ENCODE data around the gene LONP2.

DNA sequence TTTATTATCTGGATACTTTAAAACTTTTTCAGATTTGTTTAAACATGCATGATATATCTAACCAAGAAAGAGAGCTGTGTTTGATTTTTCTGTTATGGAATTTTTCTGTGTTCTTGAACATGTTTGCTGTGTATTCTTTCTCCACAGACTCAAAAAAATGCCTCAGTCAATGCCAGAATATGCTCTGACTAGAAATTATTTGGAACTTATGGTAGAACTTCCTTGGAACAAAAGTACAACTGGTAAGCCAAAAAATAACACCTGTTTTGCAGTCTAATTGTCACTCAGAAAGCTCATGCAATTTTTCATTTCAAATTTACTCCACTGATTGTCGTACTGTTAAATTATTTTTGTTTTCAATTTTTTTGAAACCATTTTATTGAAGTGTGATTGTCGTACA lies 18.5 kb downstream of the LONP2 start:
- no peak for TF ChIP-seq EZH2 (IDR thresholded peaks at IDR 0.05; ENCODE audit: insufficient read depth, low read length)
- TF ChIP-seq, protein P1, sequence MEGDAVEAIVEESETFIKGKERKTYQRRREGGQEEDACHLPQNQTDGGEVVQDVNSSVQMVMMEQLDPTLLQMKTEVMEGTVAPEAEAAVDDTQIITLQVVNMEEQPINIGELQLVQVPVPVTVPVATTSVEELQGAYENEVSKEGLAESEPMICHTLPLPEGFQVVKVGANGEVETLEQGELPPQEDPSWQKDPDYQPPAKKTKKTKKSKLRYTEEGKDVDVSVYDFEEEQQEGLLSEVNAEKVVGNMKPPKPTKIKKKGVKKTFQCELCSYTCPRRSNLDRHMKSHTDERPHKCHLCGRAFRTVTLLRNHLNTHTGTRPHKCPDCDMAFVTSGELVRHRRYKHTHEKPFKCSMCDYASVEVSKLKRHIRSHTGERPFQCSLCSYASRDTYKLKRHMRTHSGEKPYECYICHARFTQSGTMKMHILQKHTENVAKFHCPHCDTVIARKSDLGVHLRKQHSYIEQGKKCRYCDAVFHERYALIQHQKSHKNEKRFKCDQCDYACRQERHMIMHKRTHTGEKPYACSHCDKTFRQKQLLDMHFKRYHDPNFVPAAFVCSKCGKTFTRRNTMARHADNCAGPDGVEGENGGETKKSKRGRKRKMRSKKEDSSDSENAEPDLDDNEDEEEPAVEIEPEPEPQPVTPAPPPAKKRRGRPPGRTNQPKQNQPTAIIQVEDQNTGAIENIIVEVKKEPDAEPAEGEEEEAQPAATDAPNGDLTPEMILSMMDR (IDR thresholded peaks at IDR 0.05; ENCODE audit: insufficient read depth, low read depth, low read length) = no peak

Data from astrocyte (in vitro differentiated cells and primary cell).